ENCODE results near the gene KLHL17.

- TF ChIP-seq, protein P1, sequence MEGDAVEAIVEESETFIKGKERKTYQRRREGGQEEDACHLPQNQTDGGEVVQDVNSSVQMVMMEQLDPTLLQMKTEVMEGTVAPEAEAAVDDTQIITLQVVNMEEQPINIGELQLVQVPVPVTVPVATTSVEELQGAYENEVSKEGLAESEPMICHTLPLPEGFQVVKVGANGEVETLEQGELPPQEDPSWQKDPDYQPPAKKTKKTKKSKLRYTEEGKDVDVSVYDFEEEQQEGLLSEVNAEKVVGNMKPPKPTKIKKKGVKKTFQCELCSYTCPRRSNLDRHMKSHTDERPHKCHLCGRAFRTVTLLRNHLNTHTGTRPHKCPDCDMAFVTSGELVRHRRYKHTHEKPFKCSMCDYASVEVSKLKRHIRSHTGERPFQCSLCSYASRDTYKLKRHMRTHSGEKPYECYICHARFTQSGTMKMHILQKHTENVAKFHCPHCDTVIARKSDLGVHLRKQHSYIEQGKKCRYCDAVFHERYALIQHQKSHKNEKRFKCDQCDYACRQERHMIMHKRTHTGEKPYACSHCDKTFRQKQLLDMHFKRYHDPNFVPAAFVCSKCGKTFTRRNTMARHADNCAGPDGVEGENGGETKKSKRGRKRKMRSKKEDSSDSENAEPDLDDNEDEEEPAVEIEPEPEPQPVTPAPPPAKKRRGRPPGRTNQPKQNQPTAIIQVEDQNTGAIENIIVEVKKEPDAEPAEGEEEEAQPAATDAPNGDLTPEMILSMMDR (IDR thresholded peaks at IDR 0.05): no peak
- TF ChIP-seq GRHL2 (CRISPR knock-in tag; IDR thresholded peaks at IDR 0.05; ENCODE audit: insufficient replicate concordance, severe bottlenecking): no peak
- no peak for TF ChIP-seq ZNF317 (CRISPR knock-in tag; IDR thresholded peaks at IDR 0.05; ENCODE audit: borderline replicate concordance, low read depth)
- TF ChIP-seq JUN (CRISPR knock-in tag; IDR thresholded peaks at IDR 0.05): no peak
- TF ChIP-seq, protein P2, sequence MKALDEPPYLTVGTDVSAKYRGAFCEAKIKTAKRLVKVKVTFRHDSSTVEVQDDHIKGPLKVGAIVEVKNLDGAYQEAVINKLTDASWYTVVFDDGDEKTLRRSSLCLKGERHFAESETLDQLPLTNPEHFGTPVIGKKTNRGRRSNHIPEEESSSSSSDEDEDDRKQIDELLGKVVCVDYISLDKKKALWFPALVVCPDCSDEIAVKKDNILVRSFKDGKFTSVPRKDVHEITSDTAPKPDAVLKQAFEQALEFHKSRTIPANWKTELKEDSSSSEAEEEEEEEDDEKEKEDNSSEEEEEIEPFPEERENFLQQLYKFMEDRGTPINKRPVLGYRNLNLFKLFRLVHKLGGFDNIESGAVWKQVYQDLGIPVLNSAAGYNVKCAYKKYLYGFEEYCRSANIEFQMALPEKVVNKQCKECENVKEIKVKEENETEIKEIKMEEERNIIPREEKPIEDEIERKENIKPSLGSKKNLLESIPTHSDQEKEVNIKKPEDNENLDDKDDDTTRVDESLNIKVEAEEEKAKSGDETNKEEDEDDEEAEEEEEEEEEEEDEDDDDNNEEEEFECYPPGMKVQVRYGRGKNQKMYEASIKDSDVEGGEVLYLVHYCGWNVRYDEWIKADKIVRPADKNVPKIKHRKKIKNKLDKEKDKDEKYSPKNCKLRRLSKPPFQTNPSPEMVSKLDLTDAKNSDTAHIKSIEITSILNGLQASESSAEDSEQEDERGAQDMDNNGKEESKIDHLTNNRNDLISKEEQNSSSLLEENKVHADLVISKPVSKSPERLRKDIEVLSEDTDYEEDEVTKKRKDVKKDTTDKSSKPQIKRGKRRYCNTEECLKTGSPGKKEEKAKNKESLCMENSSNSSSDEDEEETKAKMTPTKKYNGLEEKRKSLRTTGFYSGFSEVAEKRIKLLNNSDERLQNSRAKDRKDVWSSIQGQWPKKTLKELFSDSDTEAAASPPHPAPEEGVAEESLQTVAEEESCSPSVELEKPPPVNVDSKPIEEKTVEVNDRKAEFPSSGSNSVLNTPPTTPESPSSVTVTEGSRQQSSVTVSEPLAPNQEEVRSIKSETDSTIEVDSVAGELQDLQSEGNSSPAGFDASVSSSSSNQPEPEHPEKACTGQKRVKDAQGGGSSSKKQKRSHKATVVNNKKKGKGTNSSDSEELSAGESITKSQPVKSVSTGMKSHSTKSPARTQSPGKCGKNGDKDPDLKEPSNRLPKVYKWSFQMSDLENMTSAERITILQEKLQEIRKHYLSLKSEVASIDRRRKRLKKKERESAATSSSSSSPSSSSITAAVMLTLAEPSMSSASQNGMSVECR (CRISPR knock-in tag; IDR thresholded peaks at IDR 0.05; ENCODE audit: borderline replicate concordance): no peak
- TF ChIP-seq TEAD1 (CRISPR knock-in tag; IDR thresholded peaks at IDR 0.05): no peak
- TF ChIP-seq, protein P3, sequence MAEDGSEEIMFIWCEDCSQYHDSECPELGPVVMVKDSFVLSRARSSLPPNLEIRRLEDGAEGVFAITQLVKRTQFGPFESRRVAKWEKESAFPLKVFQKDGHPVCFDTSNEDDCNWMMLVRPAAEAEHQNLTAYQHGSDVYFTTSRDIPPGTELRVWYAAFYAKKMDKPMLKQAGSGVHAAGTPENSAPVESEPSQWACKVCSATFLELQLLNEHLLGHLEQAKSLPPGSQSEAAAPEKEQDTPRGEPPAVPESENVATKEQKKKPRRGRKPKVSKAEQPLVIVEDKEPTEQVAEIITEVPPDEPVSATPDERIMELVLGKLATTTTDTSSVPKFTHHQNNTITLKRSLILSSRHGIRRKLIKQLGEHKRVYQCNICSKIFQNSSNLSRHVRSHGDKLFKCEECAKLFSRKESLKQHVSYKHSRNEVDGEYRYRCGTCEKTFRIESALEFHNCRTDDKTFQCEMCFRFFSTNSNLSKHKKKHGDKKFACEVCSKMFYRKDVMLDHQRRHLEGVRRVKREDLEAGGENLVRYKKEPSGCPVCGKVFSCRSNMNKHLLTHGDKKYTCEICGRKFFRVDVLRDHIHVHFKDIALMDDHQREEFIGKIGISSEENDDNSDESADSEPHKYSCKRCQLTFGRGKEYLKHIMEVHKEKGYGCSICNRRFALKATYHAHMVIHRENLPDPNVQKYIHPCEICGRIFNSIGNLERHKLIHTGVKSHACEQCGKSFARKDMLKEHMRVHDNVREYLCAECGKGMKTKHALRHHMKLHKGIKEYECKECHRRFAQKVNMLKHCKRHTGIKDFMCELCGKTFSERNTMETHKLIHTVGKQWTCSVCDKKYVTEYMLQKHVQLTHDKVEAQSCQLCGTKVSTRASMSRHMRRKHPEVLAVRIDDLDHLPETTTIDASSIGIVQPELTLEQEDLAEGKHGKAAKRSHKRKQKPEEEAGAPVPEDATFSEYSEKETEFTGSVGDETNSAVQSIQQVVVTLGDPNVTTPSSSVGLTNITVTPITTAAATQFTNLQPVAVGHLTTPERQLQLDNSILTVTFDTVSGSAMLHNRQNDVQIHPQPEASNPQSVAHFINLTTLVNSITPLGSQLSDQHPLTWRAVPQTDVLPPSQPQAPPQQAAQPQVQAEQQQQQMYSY (CRISPR knock-in tag; IDR thresholded peaks at IDR 0.05): no peak
- TF ChIP-seq, protein P4, sequence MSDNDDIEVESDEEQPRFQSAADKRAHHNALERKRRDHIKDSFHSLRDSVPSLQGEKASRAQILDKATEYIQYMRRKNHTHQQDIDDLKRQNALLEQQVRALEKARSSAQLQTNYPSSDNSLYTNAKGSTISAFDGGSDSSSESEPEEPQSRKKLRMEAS (CRISPR knock-in tag; IDR thresholded peaks at IDR 0.05): no peak
- no peak for TF ChIP-seq ZBTB21 (CRISPR knock-in tag; IDR thresholded peaks at IDR 0.05; ENCODE audit: borderline replicate concordance)
- no peak for TF ChIP-seq GTF2I (CRISPR knock-in tag; conservative IDR thresholded peaks at IDR 0.05)
- TF ChIP-seq ATF2 (CRISPR knock-in tag; IDR thresholded peaks at IDR 0.05; ENCODE audit: borderline replicate concordance, low read depth): no peak
- no peak for TF ChIP-seq ATF3 (CRISPR knock-in tag; conservative IDR thresholded peaks at IDR 0.05)
These were observed 5.2 kb downstream of the KLHL17 start for GRCh38 chr1:965526-966134.
